OCI-LY3 (cell line): ENCODE measurements around the gene BZW2.

Experiments used
- CTCF ChIP-seq: fragments of 200-600, 300-600 bp; sonication (generic); IDR thresholded peaks from 2 replicates; pipeline ENCODE4 v1.5.1; 2014; ENCODE audit warnings: antibody characterized with exemption, low read length, low read depth
- EZH2phosphoT487 ChIP-seq: fragments of 200-600 bp; shearing (Covaris generic); IDR thresholded peaks from 2 replicates; pipeline ENCODE4 v1.6.1; 2018; ENCODE audit warnings: antibody characterized with exemption, mixed run types, low read depth

GRCh38 chr7:16637379-16637778 is 8.6 kb upstream of the BZW2 start:
- no peak for TF ChIP-seq CTCF
- no peak for TF ChIP-seq EZH2phosphoT487
